Measurements from ENCODE around the gene UNC13A. TPM values are rescaled to one million over a fixed set of nuclear protein-coding genes. Genes with fewer than 3 reads are reported as not detected.
A peak's percentile ranks its signal among the peaks of the same experiment; 100 is the strongest.

The UNC13A gene
- total and polyA plus RNA-seq, 12 donors: 0.02 to 0.72 (median 0.06) TPM; not detected in 2

- Histone ChIP-seq H3K4me1 (peaks cover 3 to 33% (median 18%) of the 10 kb centered on the region in 9 donors), H3K4me3 (no peak overlapping the region), H3K27me3 (peaks cover 0 to 73% (median 17%) of the 10 kb centered on the region in 7 donors), H3K9me3 (no peaks in the 10 kb centered on the region), H3K36me3 (no peaks in the 10 kb centered on the region), H3K27ac (no peak overlapping the region)
- ATAC-seq (peak in 4 of 8 donors; percentile 25 to 46 (median 34)), DNase-seq (peak; percentile 51 to 55)
- 45 to 47% methylated on average over 25 of the region's 25 CpGs for WGBS, 2 donors
- TF ChIP-seq CTCF (IDR thresholded peaks at IDR 0.05): no peak
- intact Hi-C loops (cut with DNase I): no loop called here
Measured at GRCh38 chr19:17681505-17682125, 6.5 kb downstream of the UNC13A start.

GRCh38 chr19:17680230-17680722 lies 7.9 kb downstream of the UNC13A start:
- no peaks in the 10 kb centered on the region for H3K36me3 ChIP-seq
- H3K9me3 ChIP-seq: no peaks in the 10 kb centered on the region
- peak overlapping the region in 5 of 10 donors; percentile 58 to 69 (median 60) for H3K27ac ChIP-seq
- 1 to 3% methylated on average over 37 to 38 of the region's 38 CpGs for WGBS, 2 donors
- H3K27me3 ChIP-seq: peaks cover 0 to 60% (median 9%) of the 10 kb centered on the region in 7 donors
- peak; percentile 96 to 99 (median 98) for ATAC-seq
- intact Hi-C loops (cut with DNase I): no loop called here
- DNase-seq: peak; percentile 79 to 88
- peak overlapping the region in 9 of 10 donors; percentile 18 to 52 (median 41) for H3K4me3 ChIP-seq
- peaks cover 3 to 21% (median 8%) of the 10 kb centered on the region in 9 donors for H3K4me1 ChIP-seq
- TF ChIP-seq CTCF (IDR thresholded peaks at IDR 0.05): peak in 3 of 9 donors; percentile 10 to 23 (median 13)

GRCh38 chr19:17679526-17680229 lies 8.5 kb downstream of the UNC13A start:
- ATAC-seq: peak in 2 of 8 donors; percentile 14 to 29
- Histone ChIP-seq H3K36me3 (no peaks in the 10 kb centered on the region), H3K27ac (peak overlapping the region in 6 of 10 donors; percentile 40 to 69 (median 60)), H3K4me1 (peaks cover 3 to 21% (median 8%) of the 10 kb centered on the region in 9 donors), H3K27me3 (peaks cover 0 to 54% (median 6%) of the 10 kb centered on the region in 7 donors), H3K9me3 (no peaks in the 10 kb centered on the region), H3K4me3 (peak overlapping the region in 9 of 10 donors; percentile 18 to 52 (median 41))
- DNase-seq: no peak
- TF ChIP-seq CTCF (IDR thresholded peaks at IDR 0.05): no peak
- intact Hi-C loops (cut with DNase I): no loop called here
- WGBS, 2 donors: 7 to 8% methylated on average over 14 of the region's 14 CpGs

GRCh38 chr19:17678836-17679235 lies 9.3 kb downstream of the UNC13A start:
- Histone ChIP-seq H3K4me1 (peaks cover 3 to 21% (median 8%) of the 10 kb centered on the region in 9 donors), H3K9me3 (no peaks in the 10 kb centered on the region), H3K27me3 (peaks cover 0 to 45% (median 0%) of the 10 kb centered on the region in 7 donors), H3K36me3 (no peaks in the 10 kb centered on the region), H3K4me3 (no peak overlapping the region), H3K27ac (no peak overlapping the region)
- DNase-seq: no peak
- ATAC-seq: no peak
- intact Hi-C loops (cut with DNase I): no loop called here
- TF ChIP-seq CTCF (IDR thresholded peaks at IDR 0.05): no peak
- WGBS, 2 donors: 84 to 88% methylated on average over 4 of the region's 4 CpGs
